Measurements from ENCODE around the gene ZBTB24.

ZBTB24 gene

DNA sequence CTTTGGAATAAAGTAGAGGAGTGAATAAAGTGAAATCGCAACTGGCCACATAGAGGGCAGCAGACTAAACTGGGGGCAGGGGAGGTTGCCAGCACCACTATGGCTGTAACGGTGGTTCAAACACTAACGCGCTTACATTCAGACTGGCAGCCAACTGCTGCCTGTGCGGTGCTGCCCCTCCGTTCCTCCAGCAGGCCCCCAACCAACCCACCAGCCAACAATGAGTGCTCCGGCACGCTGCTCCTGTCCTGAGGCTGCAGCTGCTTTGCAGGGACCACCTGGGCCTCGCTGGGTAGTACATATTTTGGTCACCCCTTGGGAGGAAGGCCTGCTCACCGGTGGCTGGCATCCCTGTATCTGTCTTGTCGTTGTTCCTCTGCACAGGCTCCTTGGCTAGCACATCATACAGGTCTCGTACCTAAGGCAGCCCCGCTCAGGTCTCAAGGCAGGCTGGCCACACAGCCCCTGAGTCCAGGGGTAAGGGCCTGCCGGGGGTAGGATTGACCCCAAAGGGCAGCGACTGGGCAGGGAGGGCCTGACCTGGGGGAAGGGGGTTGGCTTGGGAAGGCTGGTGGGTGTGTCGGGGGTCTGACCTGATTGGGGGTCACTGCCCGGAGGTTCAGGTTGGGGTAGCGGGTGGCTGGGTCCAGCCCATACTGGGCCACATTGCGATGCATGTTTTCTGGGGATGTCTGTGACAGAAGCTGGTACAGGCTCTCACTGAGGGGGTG is 33.8 kb downstream of the ZBTB24 start:
- peak; percentile 7 for DNase-seq

DNA sequence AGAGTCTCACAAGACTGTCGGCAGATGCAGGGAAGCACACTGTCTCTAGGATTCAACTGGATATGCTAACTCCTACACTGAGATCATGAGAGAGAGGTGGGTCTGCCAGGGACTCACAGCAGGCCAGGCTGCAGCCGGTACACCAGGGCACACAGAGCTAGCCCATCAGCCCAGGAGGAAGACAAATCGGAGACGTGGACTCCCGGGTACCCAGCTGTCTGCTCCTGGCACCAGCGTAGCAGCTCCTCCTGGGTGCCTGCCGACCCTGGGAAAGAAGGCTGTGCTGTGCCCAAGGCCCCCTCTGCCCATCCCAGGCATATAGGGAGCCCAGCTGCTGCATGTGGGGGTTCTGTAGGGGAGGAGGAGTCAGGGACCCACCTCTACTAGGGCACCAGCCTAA is 34.4 kb downstream of the ZBTB24 start:
- no peak for DNase-seq

DNA sequence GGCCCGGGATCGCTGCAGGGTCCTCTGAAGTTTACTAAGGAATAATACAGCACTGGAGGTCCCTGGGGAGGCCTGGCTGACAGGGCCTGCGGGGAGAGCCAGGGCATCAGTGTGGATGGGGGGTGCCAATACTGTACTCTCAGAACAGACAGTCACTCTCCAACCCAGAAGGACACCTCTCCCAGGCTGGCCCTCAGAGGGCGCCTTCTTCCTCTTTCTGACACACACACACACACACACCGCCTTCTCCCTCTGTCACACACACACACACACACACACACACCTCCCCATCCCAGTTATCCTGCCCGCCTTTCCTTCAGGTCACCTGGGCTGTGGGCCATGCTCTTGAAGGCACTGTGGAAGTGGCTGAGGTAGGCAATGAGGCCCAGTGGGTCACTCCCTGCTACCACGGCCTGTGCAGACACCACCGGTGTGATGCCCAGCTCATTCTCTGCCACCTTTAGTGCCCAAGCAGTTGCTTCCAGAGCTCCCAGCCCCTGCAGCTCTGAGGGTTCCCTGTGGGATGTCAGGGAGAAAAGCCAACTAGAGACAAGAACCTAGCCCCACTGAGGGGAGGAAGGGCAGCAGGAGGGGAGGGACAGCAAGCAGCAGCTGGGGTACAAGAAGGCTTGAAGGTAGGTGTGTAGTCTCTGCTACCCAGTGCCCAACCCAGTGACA is 35.0 kb downstream of the ZBTB24 start:
- DNase-seq: no peak

DNA sequence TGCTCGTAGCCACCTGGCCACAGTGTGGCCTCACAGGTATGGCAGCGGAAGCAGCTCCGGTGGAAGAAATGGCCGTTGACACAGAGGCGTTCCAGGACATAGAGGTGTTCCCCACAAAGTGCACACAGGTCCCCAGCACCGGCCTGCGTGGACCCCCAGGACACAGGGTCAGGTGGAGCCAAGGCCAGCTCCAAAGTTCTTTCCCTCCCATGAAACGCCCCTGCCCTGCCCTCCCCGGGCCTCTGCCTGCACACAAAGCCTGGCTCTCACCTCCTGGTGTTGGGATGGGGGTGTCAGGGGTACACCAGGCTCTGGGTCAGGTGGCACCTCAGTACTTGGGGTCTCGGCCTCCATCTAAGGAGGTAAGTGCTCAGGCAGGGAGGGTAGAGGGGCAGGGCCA is 35.9 kb downstream of the ZBTB24 start:
- no peak for DNase-seq

DNA sequence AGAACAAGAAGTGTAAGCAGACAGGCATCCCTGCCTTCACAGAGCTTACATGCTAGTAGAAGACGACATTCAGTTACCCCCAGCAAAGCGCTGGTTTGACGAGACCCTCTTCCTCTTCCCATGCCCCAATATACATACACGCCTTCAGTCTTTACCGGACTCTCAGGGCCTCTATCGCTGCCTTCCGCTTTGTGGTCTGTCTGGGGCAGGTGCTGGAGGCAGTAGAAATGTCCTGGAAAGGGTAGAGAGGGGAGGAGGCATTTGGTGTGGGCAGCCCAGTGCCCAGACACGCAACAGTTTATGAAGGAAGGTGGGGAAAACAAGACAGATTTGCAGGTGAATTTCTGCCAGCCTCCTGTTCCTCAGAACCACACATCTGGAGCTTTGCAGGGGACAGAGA is 36.5 kb downstream of the ZBTB24 start:
- DNase-seq: no peak

DNA sequence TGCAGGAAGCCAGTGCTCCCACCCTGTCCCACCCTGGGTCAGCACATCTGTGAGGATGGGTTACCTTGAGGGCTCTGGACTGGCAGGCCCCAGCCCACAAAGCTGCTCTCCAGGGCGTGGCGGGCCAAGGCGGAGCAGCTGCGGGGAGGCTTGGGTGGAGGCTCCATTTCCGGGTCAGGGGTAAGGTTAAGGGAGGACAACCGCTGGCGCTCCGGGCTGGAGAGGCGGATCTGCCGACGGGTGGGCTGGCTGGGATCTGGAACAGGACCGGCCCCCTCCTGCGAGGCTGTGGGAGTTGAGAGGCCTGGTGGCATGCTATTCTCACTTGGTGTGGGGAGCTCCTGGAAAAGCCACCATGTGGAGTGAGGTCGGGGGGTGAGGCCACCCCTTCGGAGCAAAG is 36.9 kb downstream of the ZBTB24 start:
- DNase-seq: no peak

DNA sequence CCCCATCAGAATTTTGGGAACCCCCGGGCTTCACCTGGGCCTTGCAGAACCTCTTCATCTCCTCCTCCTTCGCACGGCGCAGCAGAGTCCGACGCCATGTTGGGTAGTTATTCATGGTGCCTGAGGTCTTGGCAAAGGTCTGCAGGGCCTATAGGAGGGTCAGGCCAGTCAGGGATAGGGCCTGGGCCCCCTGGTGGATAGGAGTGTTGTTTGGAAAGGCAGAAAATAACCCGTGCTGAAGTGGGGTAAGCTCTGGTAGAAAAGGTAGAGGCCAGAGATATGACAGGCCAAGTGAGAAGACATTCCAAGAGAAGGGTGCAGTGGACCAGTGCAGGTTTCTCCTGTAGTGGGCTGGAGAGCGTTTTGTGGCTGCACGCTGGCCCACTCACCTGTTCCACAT is 37.6 kb downstream of the ZBTB24 start:
- DNase-seq: no peak

DNA sequence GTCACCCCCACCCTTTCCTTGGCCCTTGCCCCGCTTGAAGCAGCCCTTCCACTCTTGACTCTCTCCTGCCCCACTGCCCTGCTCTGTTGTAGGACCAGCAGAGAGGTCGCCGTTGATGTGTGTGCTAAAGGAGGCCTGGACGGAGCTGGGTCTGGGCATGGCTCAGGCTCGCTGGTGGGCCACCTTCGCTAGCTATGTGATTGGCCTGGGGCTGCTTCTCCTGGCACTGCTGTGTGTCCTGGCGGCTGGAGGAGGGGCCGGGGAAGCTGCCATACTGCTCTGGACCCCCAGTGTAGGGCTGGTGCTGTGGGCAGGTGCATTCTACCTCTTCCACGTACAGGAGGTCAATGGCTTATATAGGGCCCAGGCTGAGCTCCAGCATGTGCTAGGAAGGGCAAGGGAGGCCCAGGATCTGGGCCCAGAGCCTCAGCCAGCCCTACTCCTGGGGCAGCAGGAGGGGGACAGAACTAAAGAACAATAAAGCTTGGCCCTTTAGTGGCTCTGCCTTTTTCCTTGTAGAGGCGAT is 39.5 kb downstream of the ZBTB24 start:
- no peak for DNase-seq

- no peak for DNase-seq
Observed at GRCh38 chr6:109442393-109442924, 40.6 kb downstream of the ZBTB24 start.

DNA sequence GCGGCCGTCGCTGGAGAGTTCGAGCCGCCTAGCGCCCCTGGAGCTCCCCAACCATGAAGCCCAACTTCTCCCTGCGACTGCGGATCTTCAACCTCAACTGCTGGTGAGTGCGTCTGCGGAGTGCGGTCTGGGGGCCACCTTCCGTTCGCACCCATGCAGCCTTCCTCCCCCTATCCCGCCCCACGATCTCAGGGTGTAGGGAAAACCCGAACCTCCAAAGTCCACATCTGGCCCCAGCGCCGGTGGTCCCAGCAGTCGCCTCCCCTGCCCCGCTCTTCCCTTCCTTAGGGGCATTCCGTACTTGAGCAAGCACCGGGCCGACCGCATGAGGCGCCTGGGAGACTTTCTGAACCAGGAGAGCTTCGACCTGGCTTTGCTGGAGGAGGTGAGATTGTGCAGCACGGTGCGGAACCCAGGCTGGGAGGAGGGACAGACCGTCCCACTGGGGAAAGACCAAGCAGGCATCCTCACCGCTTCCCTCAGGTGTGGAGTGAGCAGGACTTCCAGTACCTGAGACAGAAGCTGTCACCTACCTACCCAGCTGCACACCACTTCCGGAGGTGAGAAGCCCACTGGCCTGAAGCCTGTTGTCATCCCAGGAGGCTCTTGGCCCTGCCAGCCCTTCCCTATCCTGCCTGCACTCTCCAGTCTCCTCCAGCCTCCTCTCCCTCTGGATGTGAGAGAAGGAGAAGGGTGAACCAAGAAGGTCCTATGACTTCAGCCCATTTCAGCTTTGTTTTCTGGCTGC is 41.8 kb downstream of the ZBTB24 start:
- no peak for DNase-seq

- DNase-seq: peak; percentile 61
Observed at GRCh38 chr6:109440331-109441068, 42.5 kb downstream of the ZBTB24 start, which contains the start of the genes PPIL6 and SMPD2. TSS of gene PPIL6 (minus strand) at chr6:109440628. CDS start at chr6:109440590, 38 bp downstream. TSS of gene SMPD2 (plus strand) at chr6:109440724. CDS start at chr6:109441122, 398 bp downstream.

DNA sequence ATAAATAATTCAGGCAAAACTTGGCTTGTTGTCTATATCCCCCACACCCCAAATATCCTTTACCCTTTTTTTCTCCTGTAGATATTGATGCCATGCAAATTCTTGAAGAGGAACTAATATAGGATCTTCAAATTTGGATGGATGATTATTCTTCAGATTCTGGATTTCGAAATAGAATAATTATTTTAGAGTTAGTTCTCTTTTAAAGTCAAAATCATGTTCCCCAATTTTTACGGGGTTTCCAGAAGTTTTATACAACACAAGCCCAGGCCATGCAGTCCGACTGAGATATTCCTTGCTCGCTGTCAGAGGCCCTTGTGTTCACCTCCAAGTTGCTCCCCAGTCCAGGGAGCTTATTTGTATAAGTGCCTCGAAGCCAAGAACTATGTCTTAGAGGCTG is 47.0 kb downstream of the ZBTB24 start:
- DNase-seq: no peak

DNA sequence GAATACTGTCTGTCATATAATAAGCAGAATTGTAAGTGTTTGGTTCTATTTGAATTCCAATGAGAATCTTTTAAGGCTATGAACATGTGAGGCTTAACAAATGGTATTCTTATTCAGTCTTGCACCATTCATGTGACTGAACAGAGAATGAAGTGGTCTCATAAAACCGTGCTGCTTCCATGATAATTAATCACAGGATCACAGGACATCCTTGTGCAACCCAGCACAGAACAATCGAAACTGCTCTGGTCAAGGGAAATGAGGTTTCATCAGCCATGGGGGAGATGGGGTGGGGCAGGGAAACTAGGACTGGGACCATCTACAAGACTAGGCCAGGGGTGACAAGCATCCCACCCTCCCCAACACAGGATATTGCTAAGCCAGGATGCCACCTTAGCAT is 48.6 kb downstream of the ZBTB24 start:
- DNase-seq: no peak

DNA sequence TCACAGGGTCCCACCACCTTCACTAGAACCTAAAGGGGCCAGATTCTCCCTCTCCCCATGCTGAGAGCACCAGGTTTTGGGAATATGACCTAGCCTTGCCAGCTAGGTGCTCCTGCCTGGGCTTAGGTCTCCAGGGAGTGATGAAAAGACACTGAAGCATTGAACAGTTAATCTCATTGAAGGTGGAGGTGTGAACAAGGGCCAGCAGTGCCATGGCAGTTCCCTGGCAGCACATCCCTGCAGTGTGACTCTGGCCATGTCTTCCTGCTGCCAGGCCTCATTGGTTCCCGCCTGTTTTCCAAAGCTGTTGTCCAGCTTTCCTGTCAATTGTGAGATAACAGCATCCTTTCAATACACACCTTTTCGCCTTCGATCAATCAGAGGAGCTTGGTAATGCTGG is 53.5 kb downstream of the ZBTB24 start:
- no peak for DNase-seq

GRCh38 chr6:109428889-109429477 is 54.0 kb downstream of the ZBTB24 start:
- no peak for DNase-seq

DNA sequence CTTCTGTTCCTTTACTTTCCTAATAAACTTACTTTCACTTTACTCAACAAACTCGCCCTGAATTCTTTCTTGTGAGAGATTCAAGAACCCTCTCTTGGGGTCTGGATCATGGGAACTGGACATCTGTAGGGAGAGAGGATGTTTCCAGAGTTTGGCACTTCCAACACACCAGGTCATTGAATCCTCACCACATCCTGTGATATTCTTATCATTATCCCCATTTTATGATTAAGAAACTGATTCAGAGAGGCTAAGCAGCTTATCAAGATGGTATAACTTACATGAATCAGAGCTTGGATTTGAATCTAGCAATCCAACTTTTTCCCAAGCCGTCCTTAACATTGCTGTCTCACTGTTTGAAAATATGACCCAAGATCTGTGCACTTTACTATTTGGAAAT is 58.1 kb downstream of the ZBTB24 start:
- DNase-seq: no peak

- no peak for DNase-seq
Observed at GRCh38 chr6:109421184-109421583, 61.8 kb downstream of the ZBTB24 start.

DNA sequence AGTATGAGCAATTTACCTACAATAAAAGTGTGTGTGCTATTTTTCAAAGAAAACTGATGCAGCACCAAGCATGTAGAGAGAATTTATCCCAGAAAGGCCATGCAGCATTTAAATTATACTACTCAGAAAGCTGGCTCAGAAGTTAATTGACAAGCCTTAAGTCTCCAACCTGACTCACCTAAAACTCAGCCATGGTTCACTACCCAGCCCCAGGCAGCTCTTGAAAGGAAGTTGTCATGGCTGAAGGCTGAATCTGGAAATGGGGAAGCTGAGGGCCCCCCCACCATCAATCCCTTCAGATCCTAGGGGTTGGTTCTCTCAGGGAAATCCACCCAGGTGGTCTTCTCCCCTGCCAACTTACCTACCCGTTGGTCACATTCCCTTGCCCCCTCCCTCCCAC is 62.3 kb downstream of the ZBTB24 start:
- no peak for DNase-seq

DNA sequence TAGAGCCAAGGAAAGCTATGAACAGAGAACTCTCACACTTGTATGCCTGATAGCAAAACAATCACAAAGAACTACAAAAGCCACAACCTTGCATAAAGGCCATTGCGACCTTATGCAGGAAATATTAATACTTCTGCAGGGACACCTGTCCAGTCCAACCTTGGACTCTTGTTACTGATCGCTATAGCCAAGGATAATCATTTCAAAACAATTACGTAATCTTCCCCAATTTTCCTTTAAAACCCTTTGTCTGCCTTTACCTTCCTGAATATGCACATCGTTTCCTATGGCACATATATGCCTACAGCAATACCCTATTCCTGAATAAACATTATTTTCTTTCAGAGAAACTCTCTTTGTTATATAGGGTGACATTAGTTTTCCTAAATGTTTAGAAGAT is 65.4 kb downstream of the ZBTB24 start:
- DNase-seq: no peak
